Fibroblast of lung (primary cell): Measurements from ENCODE around the gene PI4K2B.

ENCODE experiments used
- CTCF ChIP-seq, 2 donors: IDR thresholded peaks in 1 of 2; conservative IDR thresholded peaks in 1 of 2; 1 replicate in 1 of 2; 2 replicates in 1 of 2; pipeline ENCODE4 v1.5.1; 2011 to 2012; ENCODE audit warnings: low read length in 2 of 2, control low read depth in 1 of 2, inconsistent platforms in 1 of 2, low read depth in 1 of 2, mild to moderate bottlenecking in 1 of 2
- EZH2 ChIP-seq: IDR thresholded peaks from 2 replicates; pipeline ENCODE4 v1.5.1; 2012; ENCODE audit warnings: low read length, control low read depth, mild to moderate bottlenecking; ENCODE audit errors: missing control alignments

GRCh38 chr4:25320773-25321172 lies 86.9 kb downstream of the PI4K2B start:
- no peak for TF ChIP-seq CTCF (conservative IDR thresholded peaks at IDR 0.05 in 1 of 2, IDR thresholded peaks at IDR 0.05 in 1 of 2; ENCODE audit: low read depth in 1 of 2, low read length in 2 of 2)
- no peak for TF ChIP-seq EZH2
